Measurements from ENCODE around the gene DCHS1.

DNA sequence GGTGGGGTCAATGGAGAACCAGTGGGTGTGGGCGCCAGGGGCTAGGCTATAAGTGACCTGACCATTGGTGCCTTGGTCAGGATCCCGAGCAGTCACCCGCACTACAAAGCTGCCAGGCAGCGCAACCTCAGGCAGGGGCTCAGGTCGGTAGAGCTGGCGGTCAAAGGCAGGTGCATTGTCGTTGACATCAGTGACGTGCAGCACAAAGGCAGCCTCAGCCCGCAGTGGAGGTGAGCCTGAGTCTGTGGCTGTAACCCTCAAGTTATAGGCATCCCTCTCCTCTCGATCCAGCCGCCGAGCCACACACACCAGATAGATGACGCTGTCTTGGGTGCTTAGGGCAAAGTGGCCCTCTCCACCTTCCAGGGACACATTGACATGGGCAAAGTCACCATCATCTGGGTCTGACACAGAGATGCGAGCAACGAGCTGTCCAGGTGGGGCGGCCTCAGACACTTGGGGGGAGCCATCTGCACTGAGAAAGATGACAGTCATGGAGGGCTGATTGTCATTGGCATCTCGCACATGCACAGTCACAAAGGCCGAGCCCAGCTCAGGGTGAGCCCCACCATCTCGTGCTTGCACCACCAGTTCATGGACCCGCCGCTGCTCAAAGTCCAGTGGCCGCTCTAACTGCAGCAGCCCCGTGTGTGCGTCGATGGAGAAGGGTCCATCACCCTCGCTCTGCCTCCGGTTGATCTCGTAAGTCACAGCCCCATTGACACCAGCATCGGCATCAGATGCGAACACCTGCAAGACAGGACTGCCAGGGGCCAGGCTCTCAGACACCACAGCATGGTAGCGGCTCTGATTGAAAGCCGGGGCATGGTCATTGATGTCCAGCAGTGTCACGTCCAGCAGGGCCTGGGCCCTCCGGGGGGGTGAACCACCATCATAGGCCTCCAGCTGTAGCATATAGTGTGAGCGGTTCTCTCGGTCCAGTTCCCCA is 15.3 kb downstream of the DCHS1 start:
- TF ChIP-seq, protein P1, sequence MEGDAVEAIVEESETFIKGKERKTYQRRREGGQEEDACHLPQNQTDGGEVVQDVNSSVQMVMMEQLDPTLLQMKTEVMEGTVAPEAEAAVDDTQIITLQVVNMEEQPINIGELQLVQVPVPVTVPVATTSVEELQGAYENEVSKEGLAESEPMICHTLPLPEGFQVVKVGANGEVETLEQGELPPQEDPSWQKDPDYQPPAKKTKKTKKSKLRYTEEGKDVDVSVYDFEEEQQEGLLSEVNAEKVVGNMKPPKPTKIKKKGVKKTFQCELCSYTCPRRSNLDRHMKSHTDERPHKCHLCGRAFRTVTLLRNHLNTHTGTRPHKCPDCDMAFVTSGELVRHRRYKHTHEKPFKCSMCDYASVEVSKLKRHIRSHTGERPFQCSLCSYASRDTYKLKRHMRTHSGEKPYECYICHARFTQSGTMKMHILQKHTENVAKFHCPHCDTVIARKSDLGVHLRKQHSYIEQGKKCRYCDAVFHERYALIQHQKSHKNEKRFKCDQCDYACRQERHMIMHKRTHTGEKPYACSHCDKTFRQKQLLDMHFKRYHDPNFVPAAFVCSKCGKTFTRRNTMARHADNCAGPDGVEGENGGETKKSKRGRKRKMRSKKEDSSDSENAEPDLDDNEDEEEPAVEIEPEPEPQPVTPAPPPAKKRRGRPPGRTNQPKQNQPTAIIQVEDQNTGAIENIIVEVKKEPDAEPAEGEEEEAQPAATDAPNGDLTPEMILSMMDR (IDR thresholded peaks at IDR 0.05; ENCODE audit: low read depth, low read length, missing input control): no peak
- TF ChIP-seq GABPA (IDR thresholded peaks at IDR 0.05 in 1 of 2, conservative IDR thresholded peaks at IDR 0.05 in 1 of 2) (no peak), YY1 (IDR thresholded peaks at IDR 0.05) (no peak)
